Measurements from ENCODE around the gene INAFM2.

Gene INAFM2

DNA sequence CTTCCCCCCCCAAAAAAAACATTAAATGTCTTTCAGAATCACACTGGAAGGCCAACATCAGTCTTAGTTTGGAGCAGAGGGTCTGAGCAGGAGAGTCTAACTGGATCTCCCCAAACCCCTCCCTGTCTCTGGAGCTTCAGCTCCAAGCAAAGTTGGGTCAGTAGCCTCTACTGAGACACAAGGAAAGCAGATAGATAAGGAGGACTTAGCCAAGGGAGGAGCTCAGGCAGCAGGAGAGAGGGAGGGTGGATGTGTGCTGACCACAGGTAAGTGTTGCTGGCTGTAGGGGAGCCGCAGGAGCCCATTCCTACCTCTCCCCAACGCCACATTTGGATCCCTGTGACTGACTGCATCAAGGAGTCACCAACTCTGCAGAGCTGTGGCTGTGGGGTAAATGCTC, 22.7 kb upstream of the INAFM2 start:
- Histone ChIP-seq H3K27ac (no peak overlapping the region), H3K9ac (no peak overlapping the region), H3K4me2 (no peak overlapping the region), H3K79me2 (ENCODE audit: insufficient read depth, low read depth) (no peaks in the 10 kb centered on the region), H3K4me3 (IDR thresholded peaks at IDR 0.05; ENCODE audit: insufficient read depth, low read depth, low read length) (no peak overlapping the region), H3K27me3 (ENCODE audit: insufficient read depth, low read depth) (peaks cover 9% of the 10 kb centered on the region; the same call in 1 of the 2 replicates), H3K4me1 (ENCODE audit: low read depth, poor library complexity, severe bottlenecking) (no peaks in the 10 kb centered on the region), H4K20me1 (ENCODE audit: insufficient read depth) (no peaks in the 10 kb centered on the region), H2AFZ (ENCODE audit: low read depth) (no peak overlapping the region), H3K36me3 (ENCODE audit: insufficient read depth) (no peaks in the 10 kb centered on the region)
- TF ChIP-seq, protein P1, sequence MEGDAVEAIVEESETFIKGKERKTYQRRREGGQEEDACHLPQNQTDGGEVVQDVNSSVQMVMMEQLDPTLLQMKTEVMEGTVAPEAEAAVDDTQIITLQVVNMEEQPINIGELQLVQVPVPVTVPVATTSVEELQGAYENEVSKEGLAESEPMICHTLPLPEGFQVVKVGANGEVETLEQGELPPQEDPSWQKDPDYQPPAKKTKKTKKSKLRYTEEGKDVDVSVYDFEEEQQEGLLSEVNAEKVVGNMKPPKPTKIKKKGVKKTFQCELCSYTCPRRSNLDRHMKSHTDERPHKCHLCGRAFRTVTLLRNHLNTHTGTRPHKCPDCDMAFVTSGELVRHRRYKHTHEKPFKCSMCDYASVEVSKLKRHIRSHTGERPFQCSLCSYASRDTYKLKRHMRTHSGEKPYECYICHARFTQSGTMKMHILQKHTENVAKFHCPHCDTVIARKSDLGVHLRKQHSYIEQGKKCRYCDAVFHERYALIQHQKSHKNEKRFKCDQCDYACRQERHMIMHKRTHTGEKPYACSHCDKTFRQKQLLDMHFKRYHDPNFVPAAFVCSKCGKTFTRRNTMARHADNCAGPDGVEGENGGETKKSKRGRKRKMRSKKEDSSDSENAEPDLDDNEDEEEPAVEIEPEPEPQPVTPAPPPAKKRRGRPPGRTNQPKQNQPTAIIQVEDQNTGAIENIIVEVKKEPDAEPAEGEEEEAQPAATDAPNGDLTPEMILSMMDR (conservative IDR thresholded peaks at IDR 0.05; ENCODE audit: low read depth, low read length): no peak

DNA sequence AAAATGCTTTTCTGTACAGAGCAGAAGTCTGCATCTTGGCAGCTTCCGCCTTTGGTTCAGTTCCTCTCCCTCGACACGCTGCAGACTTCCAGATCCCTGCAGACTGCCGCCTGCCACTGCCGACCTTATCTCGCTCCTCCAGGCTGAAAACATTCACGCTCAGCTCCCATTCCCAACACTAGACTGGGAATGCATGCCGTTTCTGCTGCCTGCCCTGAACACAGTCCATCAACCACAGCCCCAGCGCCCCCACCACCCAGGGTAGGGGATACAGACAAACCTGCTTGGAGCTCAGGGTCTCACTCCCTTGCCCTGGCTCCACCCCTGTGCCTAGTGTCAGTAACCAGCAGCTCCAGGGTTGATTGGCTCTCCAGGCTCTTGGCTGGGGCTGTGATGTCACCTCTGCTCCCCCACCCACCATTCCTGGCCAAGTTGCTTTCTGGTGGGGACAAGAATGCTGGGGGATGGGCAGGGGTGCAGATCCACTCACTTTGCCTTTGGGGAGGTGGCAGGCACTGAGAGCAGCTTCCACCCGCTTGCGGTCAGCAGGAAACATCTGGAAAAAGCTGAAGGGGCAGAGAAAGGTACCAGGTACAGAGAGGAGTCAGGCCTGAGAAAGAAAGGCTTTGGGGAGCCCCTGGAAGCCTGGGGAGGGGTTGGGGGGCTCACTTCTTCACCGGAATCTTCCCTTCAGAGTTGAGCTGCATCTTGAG, 21.9 kb upstream of the INAFM2 start:
- Histone ChIP-seq H3K36me3 (ENCODE audit: insufficient read depth) (no peaks in the 10 kb centered on the region), H2AFZ (ENCODE audit: low read depth) (no peak overlapping the region), H3K27ac (no peak overlapping the region), H3K27me3 (ENCODE audit: insufficient read depth, low read depth) (peaks cover 2% of the 10 kb centered on the region; the same call in 1 of the 2 replicates), H3K4me1 (ENCODE audit: low read depth, poor library complexity, severe bottlenecking) (no peaks in the 10 kb centered on the region), H3K4me2 (no peak overlapping the region), H3K4me3 (IDR thresholded peaks at IDR 0.05; ENCODE audit: insufficient read depth, low read depth, low read length) (no peak overlapping the region), H4K20me1 (ENCODE audit: insufficient read depth) (no peaks in the 10 kb centered on the region), H3K79me2 (ENCODE audit: insufficient read depth, low read depth) (no peaks in the 10 kb centered on the region), H3K9ac (no peak overlapping the region)
- TF ChIP-seq, protein P1 (conservative IDR thresholded peaks at IDR 0.05; ENCODE audit: low read depth, low read length): no peak

DNA sequence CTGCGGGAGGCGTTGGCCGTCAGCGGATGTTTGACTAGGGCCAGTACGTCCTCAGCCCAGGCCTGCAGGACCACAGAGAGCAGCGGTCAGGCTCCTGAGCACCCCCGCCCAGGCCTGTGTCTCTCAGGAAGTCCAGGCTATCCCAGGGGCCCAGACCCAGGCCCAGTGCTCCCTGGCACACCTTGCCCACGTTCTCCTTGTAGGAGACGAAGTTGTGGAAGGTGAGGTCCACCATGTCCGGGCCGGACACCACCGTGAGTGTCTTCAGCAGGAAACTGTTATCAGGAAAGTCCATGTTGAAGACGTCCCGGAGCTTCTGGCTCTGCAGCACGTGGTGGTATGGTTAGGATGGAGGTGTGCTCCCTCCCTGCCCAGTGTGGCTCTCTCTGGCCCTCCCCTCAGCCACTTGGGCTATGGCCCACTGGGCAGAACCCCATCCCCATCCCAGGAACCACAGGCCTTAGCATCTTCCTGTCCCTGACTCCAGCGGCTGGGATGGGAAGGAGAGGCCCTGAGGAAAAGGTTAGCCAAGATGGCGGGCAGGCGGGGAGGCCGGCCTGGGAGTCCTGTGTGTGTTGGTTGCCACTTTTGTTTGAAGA, 21.1 kb upstream of the INAFM2 start:
- no peaks in the 10 kb centered on the region; the same call in 1 of the 2 replicates for H3K27me3 ChIP-seq (ENCODE audit: insufficient read depth, low read depth)
- no peak overlapping the region for H2AFZ ChIP-seq (ENCODE audit: low read depth)
- TF ChIP-seq, protein P1 (conservative IDR thresholded peaks at IDR 0.05; ENCODE audit: low read depth, low read length): no peak
- H4K20me1 ChIP-seq (ENCODE audit: insufficient read depth): no peaks in the 10 kb centered on the region
- H3K4me2 ChIP-seq: no peak overlapping the region
- no peak overlapping the region for H3K27ac ChIP-seq
- no peaks in the 10 kb centered on the region for H3K79me2 ChIP-seq (ENCODE audit: insufficient read depth, low read depth)
- H3K9ac ChIP-seq: no peak overlapping the region
- no peaks in the 10 kb centered on the region for H3K36me3 ChIP-seq (ENCODE audit: insufficient read depth)
- H3K4me1 ChIP-seq (ENCODE audit: low read depth, poor library complexity, severe bottlenecking): no peaks in the 10 kb centered on the region
- no peak overlapping the region for H3K4me3 ChIP-seq (IDR thresholded peaks at IDR 0.05; ENCODE audit: insufficient read depth, low read depth, low read length)

DNA sequence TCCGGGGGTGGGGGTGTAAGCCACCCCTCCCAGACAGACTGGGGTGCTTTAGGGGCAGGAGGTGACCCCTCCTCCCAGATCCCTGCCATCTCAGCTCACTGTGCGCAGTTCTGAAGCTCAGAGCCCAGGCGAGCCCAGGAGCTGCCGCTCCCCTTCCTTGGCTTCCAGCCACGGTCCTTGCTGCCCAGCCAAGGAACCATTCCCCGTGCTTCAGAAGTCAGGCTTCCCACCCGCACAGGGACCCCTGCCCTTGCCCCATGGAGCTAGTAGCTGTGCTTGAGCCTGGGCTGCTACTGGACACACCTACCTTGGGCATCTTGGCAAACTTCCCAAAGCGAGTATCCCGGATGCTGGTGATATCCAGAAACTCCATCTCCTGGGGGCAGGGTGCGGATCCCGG, 20.5 kb upstream of the INAFM2 start:
- TF ChIP-seq, protein P1 (conservative IDR thresholded peaks at IDR 0.05; ENCODE audit: low read depth, low read length): no peak
- H3K27ac ChIP-seq: no peak overlapping the region
- H3K9ac ChIP-seq: no peak overlapping the region
- H3K4me1 ChIP-seq (ENCODE audit: low read depth, poor library complexity, severe bottlenecking): no peaks in the 10 kb centered on the region
- H4K20me1 ChIP-seq (ENCODE audit: insufficient read depth): no peaks in the 10 kb centered on the region
- no peaks in the 10 kb centered on the region; the same call in 1 of the 2 replicates for H3K27me3 ChIP-seq (ENCODE audit: insufficient read depth, low read depth)
- no peak overlapping the region for H3K4me3 ChIP-seq (IDR thresholded peaks at IDR 0.05; ENCODE audit: insufficient read depth, low read depth, low read length)
- no peaks in the 10 kb centered on the region for H3K79me2 ChIP-seq (ENCODE audit: insufficient read depth, low read depth)
- H2AFZ ChIP-seq (ENCODE audit: low read depth): no peak overlapping the region
- no peaks in the 10 kb centered on the region for H3K36me3 ChIP-seq (ENCODE audit: insufficient read depth)
- no peak overlapping the region for H3K4me2 ChIP-seq
